Measurements from ENCODE around the gene NCAPG2. TPM values are rescaled to one million over a fixed set of nuclear protein-coding genes. Genes with fewer than 3 reads are reported as not detected.
A peak's percentile ranks its signal among the peaks of the same experiment; 100 is the strongest.

Gene NCAPG2
- total and polyA plus RNA-seq, 7 experiments from 2014 or later = 1.3 to 88.7 (median 6.7) TPM

GRCh38 chr7:158595068-158595467 lies 109.5 kb downstream of the NCAPG2 start:
- intact Hi-C loops (cut with micrococcal nuclease) = no loop called here
- peaks cover 0 to 5% (median 0%) of the 10 kb centered on the region in 3 experiments for H3K9me3 ChIP-seq (ENCODE audit: control insufficient read depth in 2 of 3, low read length in 3 of 3)
- H3K27me3 Mint-ChIP-seq = peaks cover 0 to 7% (median 0%) of the 10 kb centered on the region in 5 donors
- no peak overlapping the region for H3K4me3 ChIP-seq (ENCODE audit: low read length)
- no peaks in the 10 kb centered on the region for H3K36me3 ChIP-seq (ENCODE audit: control insufficient read depth in 2 of 3, insufficient read depth in 3 of 3, low read length in 3 of 3)
- ChIA-PET CTCF (no interaction called here), POLR2A (no interaction called here)
- H3K4me3 Mint-ChIP-seq = no peak overlapping the region
- no peaks in the 10 kb centered on the region for H3K4me1 ChIP-seq (ENCODE audit: control insufficient read depth in 2 of 2, insufficient read depth in 2 of 2, low read length in 2 of 2)
- no peak overlapping the region for H3K27ac ChIP-seq (ENCODE audit: low read depth, low read length)
- no peak for DNase-seq
- peak; percentile 84 for ATAC-seq
- peaks cover 0 to 4% (median 0%) of the 10 kb centered on the region in 5 donors for H3K36me3 Mint-ChIP-seq
- H3K27me3 ChIP-seq (ENCODE audit: control insufficient read depth in 2 of 2, insufficient read depth in 2 of 2, low read length in 2 of 2) = no peaks in the 10 kb centered on the region
- no peak overlapping the region for H3K27ac Mint-ChIP-seq
- peaks cover 0 to 7% (median 0%) of the 10 kb centered on the region in 11 donors for H3K9me3 Mint-ChIP-seq
- no peaks in the 10 kb centered on the region for H3K4me1 Mint-ChIP-seq

GRCh38 chr7:158592541-158592940 lies 112.1 kb downstream of the NCAPG2 start:
- Histone ChIP-seq H3K27ac (ENCODE audit: low read depth, low read length) (no peak overlapping the region), H3K4me1 (ENCODE audit: control insufficient read depth in 2 of 2, insufficient read depth in 2 of 2, low read length in 2 of 2) (no peaks in the 10 kb centered on the region), H3K9me3 (ENCODE audit: control insufficient read depth in 2 of 3, low read length in 3 of 3) (peaks cover 0 to 5% (median 0%) of the 10 kb centered on the region in 3 experiments), H3K27me3 (ENCODE audit: control insufficient read depth in 2 of 2, insufficient read depth in 2 of 2, low read length in 2 of 2) (no peaks in the 10 kb centered on the region), H3K4me3 (ENCODE audit: low read length) (no peak overlapping the region), H3K36me3 (ENCODE audit: control insufficient read depth in 2 of 3, insufficient read depth in 3 of 3, low read length in 3 of 3) (no peaks in the 10 kb centered on the region)
- ATAC-seq (no peak), DNase-seq (no peak)
- H3K27ac Mint-ChIP-seq = no peak overlapping the region
- ChIA-PET POLR2A (no interaction called here), CTCF (no interaction called here)
- H3K9me3 Mint-ChIP-seq = peaks cover 0 to 9% (median 0%) of the 10 kb centered on the region in 11 donors
- H3K27me3 Mint-ChIP-seq = peaks cover 6 to 16% (median 12%) of the 10 kb centered on the region in 5 donors
- peaks cover 0 to 5% (median 0%) of the 10 kb centered on the region in 7 donors for H3K4me1 Mint-ChIP-seq
- peaks cover 0 to 4% (median 0%) of the 10 kb centered on the region in 5 donors for H3K36me3 Mint-ChIP-seq
- H3K4me3 Mint-ChIP-seq = no peak overlapping the region
- intact Hi-C loops (cut with micrococcal nuclease) = no loop called here

GRCh38 chr7:158591944-158592343 lies 112.7 kb downstream of the NCAPG2 start:
- Mint-ChIP-seq H3K27ac (no peak overlapping the region), H3K27me3 (peaks cover 6 to 16% (median 12%) of the 10 kb centered on the region in 5 donors), H3K4me1 (peaks cover 0 to 5% (median 0%) of the 10 kb centered on the region in 7 donors), H3K36me3 (peaks cover 0 to 4% (median 0%) of the 10 kb centered on the region in 5 donors), H3K4me3 (no peak overlapping the region), H3K9me3 (peaks cover 0 to 9% (median 0%) of the 10 kb centered on the region in 11 donors)
- Histone ChIP-seq H3K36me3 (ENCODE audit: control insufficient read depth in 2 of 3, insufficient read depth in 3 of 3, low read length in 3 of 3) (no peaks in the 10 kb centered on the region), H3K4me3 (ENCODE audit: low read length) (no peak overlapping the region), H3K4me1 (ENCODE audit: control insufficient read depth in 2 of 2, insufficient read depth in 2 of 2, low read length in 2 of 2) (no peaks in the 10 kb centered on the region), H3K27me3 (ENCODE audit: control insufficient read depth in 2 of 2, insufficient read depth in 2 of 2, low read length in 2 of 2) (no peaks in the 10 kb centered on the region), H3K27ac (ENCODE audit: low read depth, low read length) (no peak overlapping the region), H3K9me3 (ENCODE audit: control insufficient read depth in 2 of 3, low read length in 3 of 3) (peaks cover 0 to 5% (median 0%) of the 10 kb centered on the region in 3 experiments)
- ATAC-seq (no peak), DNase-seq (no peak)
- ChIA-PET POLR2A (no interaction called here), CTCF (no interaction called here)
- intact Hi-C loops (cut with micrococcal nuclease) = no loop called here

DNA sequence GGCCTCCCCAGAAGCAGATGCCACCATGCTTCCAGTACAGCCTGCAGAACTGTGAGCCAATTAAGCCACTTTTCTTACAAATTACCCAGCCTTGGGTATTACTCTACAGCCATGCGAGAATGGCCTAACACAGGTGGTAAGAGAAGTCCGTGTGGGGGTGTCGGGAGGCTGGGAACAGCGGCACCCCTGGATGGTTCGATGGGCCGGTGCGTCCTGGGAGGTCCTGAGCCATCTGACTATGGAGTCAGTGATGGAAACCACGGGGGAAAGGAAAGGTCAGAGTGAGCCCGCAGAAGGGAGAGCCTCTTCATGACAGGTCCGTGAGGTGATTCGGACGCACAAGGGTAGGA lies 114.4 kb downstream of the NCAPG2 start:
- Histone ChIP-seq H3K4me3 (ENCODE audit: low read length) (no peak overlapping the region), H3K36me3 (ENCODE audit: control insufficient read depth in 2 of 3, insufficient read depth in 3 of 3, low read length in 3 of 3) (no peaks in the 10 kb centered on the region), H3K27ac (ENCODE audit: low read depth, low read length) (no peak overlapping the region), H3K9me3 (ENCODE audit: control insufficient read depth in 2 of 3, low read length in 3 of 3) (peaks cover 0 to 5% (median 0%) of the 10 kb centered on the region in 3 experiments), H3K4me1 (ENCODE audit: control insufficient read depth in 2 of 2, insufficient read depth in 2 of 2, low read length in 2 of 2) (peaks cover 3 to 11% of the 10 kb centered on the region in 2 donors), H3K27me3 (ENCODE audit: control insufficient read depth in 2 of 2, insufficient read depth in 2 of 2, low read length in 2 of 2) (peaks cover 0 to 7% of the 10 kb centered on the region in 2 donors)
- ATAC-seq = no peak
- peaks cover 0 to 9% (median 1%) of the 10 kb centered on the region in 11 donors for H3K9me3 Mint-ChIP-seq
- no peak overlapping the region for H3K27ac Mint-ChIP-seq
- peak overlapping the region in 2 of 10 donors; percentile 29 to 67 for H3K4me3 Mint-ChIP-seq
- CTCF ChIA-PET = no interaction called here
- no peak for DNase-seq
- intact Hi-C loops (cut with micrococcal nuclease) = no loop called here
- H3K27me3 Mint-ChIP-seq = peaks cover 17 to 29% (median 26%) of the 10 kb centered on the region in 5 donors
- POLR2A ChIA-PET = no interaction called here
- peaks cover 0 to 18% (median 11%) of the 10 kb centered on the region in 7 donors for H3K4me1 Mint-ChIP-seq
- peaks cover 0 to 4% (median 0%) of the 10 kb centered on the region in 5 donors for H3K36me3 Mint-ChIP-seq

DNA sequence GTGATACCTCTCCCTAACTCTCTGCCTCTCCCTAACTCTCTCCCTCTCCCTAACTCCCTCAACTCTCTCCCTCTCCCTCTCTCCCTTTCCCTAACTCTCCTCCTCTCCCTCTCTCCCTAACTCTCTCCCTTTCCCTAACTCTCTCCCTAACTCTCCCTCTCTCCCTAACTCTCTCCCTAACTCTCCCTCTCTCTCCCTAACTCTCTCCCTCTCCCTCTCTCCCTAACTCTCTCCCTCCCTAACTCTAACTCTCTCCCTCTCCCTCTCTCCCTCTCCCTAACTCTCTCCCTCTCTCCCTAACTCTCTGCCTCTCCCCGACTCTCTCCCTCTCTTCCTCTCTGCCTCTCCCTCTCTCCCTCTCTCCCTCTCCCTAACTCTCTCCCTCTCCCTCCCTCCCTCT lies 115.0 kb downstream of the NCAPG2 start:
- Mint-ChIP-seq H3K36me3 (peaks cover 0 to 4% (median 0%) of the 10 kb centered on the region in 5 donors), H3K4me3 (peak overlapping the region in 4 of 10 donors; percentile 13 to 67 (median 44)), H3K27ac (no peak overlapping the region), H3K27me3 (peaks cover 22 to 34% (median 28%) of the 10 kb centered on the region in 5 donors), H3K9me3 (peaks cover 0 to 9% (median 1%) of the 10 kb centered on the region in 11 donors), H3K4me1 (peaks cover 0 to 18% (median 11%) of the 10 kb centered on the region in 7 donors)
- Histone ChIP-seq H3K4me3 (ENCODE audit: low read length) (no peak overlapping the region), H3K9me3 (ENCODE audit: control insufficient read depth in 2 of 3, low read length in 3 of 3) (peaks cover 0 to 5% (median 0%) of the 10 kb centered on the region in 3 experiments), H3K27me3 (ENCODE audit: control insufficient read depth in 2 of 2, insufficient read depth in 2 of 2, low read length in 2 of 2) (peaks cover 0 to 8% of the 10 kb centered on the region in 2 donors), H3K4me1 (ENCODE audit: control insufficient read depth in 2 of 2, insufficient read depth in 2 of 2, low read length in 2 of 2) (peaks cover 3 to 11% of the 10 kb centered on the region in 2 donors), H3K27ac (ENCODE audit: low read depth, low read length) (no peak overlapping the region), H3K36me3 (ENCODE audit: control insufficient read depth in 2 of 3, insufficient read depth in 3 of 3, low read length in 3 of 3) (no peaks in the 10 kb centered on the region)
- no peak for DNase-seq
- ATAC-seq = no peak
- POLR2A ChIA-PET = no interaction called here
- intact Hi-C loops (cut with micrococcal nuclease) = no loop called here
- CTCF ChIA-PET = no interaction called here

- peaks cover 0 to 13% (median 2%) of the 10 kb centered on the region in 11 donors for H3K9me3 Mint-ChIP-seq
- Histone ChIP-seq H3K4me1 (ENCODE audit: control insufficient read depth in 2 of 2, insufficient read depth in 2 of 2, low read length in 2 of 2) (peaks cover 3 to 11% of the 10 kb centered on the region in 2 donors), H3K9me3 (ENCODE audit: control insufficient read depth in 2 of 3, low read length in 3 of 3) (peaks cover 0 to 3% (median 0%) of the 10 kb centered on the region in 3 experiments), H3K27ac (ENCODE audit: low read depth, low read length) (no peak overlapping the region), H3K27me3 (ENCODE audit: control insufficient read depth in 2 of 2, insufficient read depth in 2 of 2, low read length in 2 of 2) (peaks cover 0 to 15% of the 10 kb centered on the region in 2 donors), H3K4me3 (ENCODE audit: low read length) (no peak overlapping the region), H3K36me3 (ENCODE audit: control insufficient read depth in 2 of 3, insufficient read depth in 3 of 3, low read length in 3 of 3) (no peaks in the 10 kb centered on the region)
- H3K27me3 Mint-ChIP-seq = peaks cover 29 to 41% (median 32%) of the 10 kb centered on the region in 5 donors
- peaks cover 0 to 8% (median 0%) of the 10 kb centered on the region in 5 donors for H3K36me3 Mint-ChIP-seq
- CTCF ChIA-PET = no interaction called here
- DNase-seq (no peak), ATAC-seq (no peak)
- peak overlapping the region in 9 of 10 donors; percentile 34 to 76 (median 55) for H3K4me3 Mint-ChIP-seq
- H3K4me1 Mint-ChIP-seq = peaks cover 0 to 22% (median 11%) of the 10 kb centered on the region in 7 donors
- peak overlapping the region in 3 of 9 donors; percentile 1 to 68 (median 31) for H3K27ac Mint-ChIP-seq
- POLR2A ChIA-PET = no interaction called here
- intact Hi-C loops (cut with micrococcal nuclease) = no loop called here
Measured at GRCh38 chr7:158588878-158589442, 115.6 kb downstream of the NCAPG2 start.
